WTC11 (cell line): ENCODE results near the gene KAZN. TPM values are rescaled to one million over a fixed set of nuclear protein-coding genes. Genes with fewer than 3 reads are reported as not detected.

Experiments used
- ATAC-seq: fragments of 200-7000 bp; cut with Tn5 transposase; 2 replicates; pipeline ENCODE4 v1.10.0; 2021; ENCODE audit warnings: mild to moderate bottlenecking, moderate library complexity
- CTCF ChIA-PET: fragments of 300-600 bp; sonication (Branson Sonifier 250); formaldehyde crosslinking; loops from one replicate; lab custom pipeline; 2021; ENCODE audit warnings: antibody characterized with exemption; lab: Charles Lee
- POLR2A ChIA-PET: fragments of 350-600 bp; sonication (Branson Sonifier 250); formaldehyde crosslinking; loops from one replicate; lab custom pipeline; 2021; ENCODE audit warnings: antibody characterized with exemption; lab: Charles Lee
- DNase-seq: peaks from one replicate; pipeline ENCODE4 v3.0.0; 2021; ENCODE audit warnings: low spot score
- H3K27ac Mint-ChIP-seq: 2 replicates; pipeline ENCODE4 v1.8.0; 2021; ENCODE audit warnings: mixed read lengths
- H3K27me3 Mint-ChIP-seq: 2 replicates; pipeline ENCODE4 v1.8.0; 2021; ENCODE audit warnings: low read depth, mild to moderate bottlenecking, moderate library complexity, mixed read lengths
- H3K36me3 Mint-ChIP-seq: 2 replicates; pipeline ENCODE4 v1.8.0; 2021; ENCODE audit warnings: mixed read lengths
- H3K4me1 Mint-ChIP-seq: 2 replicates; pipeline ENCODE4 v1.8.0; 2022; ENCODE audit warnings: mixed read lengths
- H3K4me3 Mint-ChIP-seq: 2 replicates; pipeline ENCODE4 v1.8.0; 2021; ENCODE audit warnings: mild to moderate bottlenecking, moderate library complexity, mixed read lengths
- H3K9me3 Mint-ChIP-seq: 2 replicates; pipeline ENCODE4 v1.8.0; 2021; ENCODE audit warnings: mixed read lengths
- ARID4B ChIP-seq: sonication (generic); formaldehyde crosslinking; IDR thresholded peaks from 2 replicates; pipeline ENCODE4 v1.8.0; 2023; ENCODE audit warnings: missing genetic modification reagents, mild to moderate bottlenecking, borderline replicate concordance
- IRF1 ChIP-seq: sonication (generic); formaldehyde crosslinking; IDR thresholded peaks from 2 replicates; pipeline ENCODE4 v1.8.0; 2023; ENCODE audit warnings: missing genetic modification reagents
- JAZF1 ChIP-seq: fragments of 250-450 bp; sonication (Bioruptor Pico); IDR thresholded peaks from 2 replicates; pipeline ENCODE4 v1.9.0; 2021; ENCODE audit warnings: moderate library complexity, mild to moderate bottlenecking, inconsistent platforms
- KAT7 ChIP-seq: sonication (generic); formaldehyde crosslinking; IDR thresholded peaks from 2 replicates; pipeline ENCODE4 v1.8.1; 2023; ENCODE audit warnings: missing genetic modification reagents, mild to moderate bottlenecking, borderline replicate concordance
- NFATC4 ChIP-seq: fragments of 250-450 bp; sonication (Bioruptor Pico); IDR thresholded peaks from 2 replicates; pipeline ENCODE4 v1.9.0; 2021; ENCODE audit warnings: mild to moderate bottlenecking
- NFE2L1 ChIP-seq: sonication (generic); formaldehyde crosslinking; IDR thresholded peaks from 2 replicates; pipeline ENCODE4 v1.8.1; 2023; ENCODE audit warnings: missing genetic modification reagents
- NR1H2 ChIP-seq: sonication (generic); formaldehyde crosslinking; IDR thresholded peaks from 2 replicates; pipeline ENCODE4 v1.9.0; 2021; ENCODE audit warnings: mild to moderate bottlenecking, moderate library complexity, missing genetic modification reagents
- NR3C1 ChIP-seq: sonication (generic); formaldehyde crosslinking; conservative IDR thresholded peaks from 2 replicates; pipeline ENCODE4 v1.8.1; 2023; ENCODE audit warnings: low read depth, mild to moderate bottlenecking, missing genetic modification reagents
- STAT6 ChIP-seq: sonication (generic); formaldehyde crosslinking; conservative IDR thresholded peaks from 2 replicates; pipeline ENCODE4 v1.8.1; 2023; ENCODE audit warnings: mild to moderate bottlenecking, low read depth, missing genetic modification reagents, moderate library complexity
- TEAD4 ChIP-seq: sonication (generic); formaldehyde crosslinking; IDR thresholded peaks from 2 replicates; pipeline ENCODE4 v1.8.0; 2022; ENCODE audit warnings: mild to moderate bottlenecking, missing genetic modification reagents
- ZBTB21 ChIP-seq: sonication (generic); formaldehyde crosslinking; IDR thresholded peaks from 2 replicates; pipeline ENCODE4 v1.8.1; 2023; ENCODE audit warnings: mild to moderate bottlenecking, missing genetic modification reagents, borderline replicate concordance
- ZBTB43 ChIP-seq: sonication (generic); formaldehyde crosslinking; IDR thresholded peaks from 2 replicates; pipeline ENCODE4 v1.8.1; 2023; ENCODE audit warnings: mild to moderate bottlenecking, missing genetic modification reagents
- ZNF121 ChIP-seq: sonication (generic); formaldehyde crosslinking; IDR thresholded peaks from 2 replicates; pipeline ENCODE4 v1.8.0; 2023; ENCODE audit warnings: missing genetic modification reagents
- ZNF281 ChIP-seq: sonication (generic); formaldehyde crosslinking; IDR thresholded peaks from 2 replicates; pipeline ENCODE4 v1.8.0; 2023; ENCODE audit warnings: mild to moderate bottlenecking, missing genetic modification reagents
- ZNF671 ChIP-seq: fragments of 250-450 bp; sonication (Bioruptor Pico); IDR thresholded peaks from 2 replicates; pipeline ENCODE4 v1.8.0; 2021; ENCODE audit warnings: mild to moderate bottlenecking
- total RNA-seq: library from RNA; stranded (reverse); gene quantifications from 3 replicates; pipeline ENCODE4 v1.2.3, GENCODE V29; 2021
- TF ChIP-seq, protein P1 (sequence below): sonication (generic); formaldehyde crosslinking; IDR thresholded peaks from 2 replicates; pipeline ENCODE4 v1.8.1; 2023; ENCODE audit warnings: mild to moderate bottlenecking, missing genetic modification reagents
- TF ChIP-seq, protein P2 (sequence below): sonication (generic); formaldehyde crosslinking; IDR thresholded peaks from 2 replicates; pipeline ENCODE4 v1.8.0; 2022; ENCODE audit warnings: mild to moderate bottlenecking, missing genetic modification reagents
- TF ChIP-seq, protein P3 (sequence below): sonication (generic); formaldehyde crosslinking; IDR thresholded peaks from 2 replicates; pipeline ENCODE4 v1.8.1; 2022; ENCODE audit warnings: mild to moderate bottlenecking, missing genetic modification reagents, moderate library complexity, borderline replicate concordance

KAZN gene
- total RNA-seq, 1 experiment from 2014 or later: 19.9 TPM

GRCh38 chr1:14791654-14792053, 193.2 kb downstream of the KAZN start:
- ChIA-PET POLR2A (interaction anchor here (0.8 kb wide), 1 partner anchor 99 kb away, joined by 3 read pairs; no protein-coding TSS in a partner anchor), CTCF (interaction anchor here (2.0 kb wide), 1 partner anchor 12 kb away, joined by 9 read pairs; no protein-coding TSS in a partner anchor)
- Mint-ChIP-seq H3K9me3 (no peaks in the 10 kb centered on the region), H3K27me3 (no peaks in the 10 kb centered on the region), H3K36me3 (no peaks in the 10 kb centered on the region), H3K27ac (no peak overlapping the region), H3K4me1 (peaks cover 29% of the 10 kb centered on the region), H3K4me3 (no peak overlapping the region)
- no peak for ATAC-seq
- no peak for DNase-seq
- no peak for TF ChIP-seq NR1H2
- no peak for TF ChIP-seq NFATC4 (CRISPR knock-in tag)
- TF ChIP-seq ZBTB21 (CRISPR knock-in tag): no peak
- no peak for TF ChIP-seq NFE2L1
- no peak for TF ChIP-seq ZNF281 (CRISPR knock-in tag)
- TF ChIP-seq, protein P1, sequence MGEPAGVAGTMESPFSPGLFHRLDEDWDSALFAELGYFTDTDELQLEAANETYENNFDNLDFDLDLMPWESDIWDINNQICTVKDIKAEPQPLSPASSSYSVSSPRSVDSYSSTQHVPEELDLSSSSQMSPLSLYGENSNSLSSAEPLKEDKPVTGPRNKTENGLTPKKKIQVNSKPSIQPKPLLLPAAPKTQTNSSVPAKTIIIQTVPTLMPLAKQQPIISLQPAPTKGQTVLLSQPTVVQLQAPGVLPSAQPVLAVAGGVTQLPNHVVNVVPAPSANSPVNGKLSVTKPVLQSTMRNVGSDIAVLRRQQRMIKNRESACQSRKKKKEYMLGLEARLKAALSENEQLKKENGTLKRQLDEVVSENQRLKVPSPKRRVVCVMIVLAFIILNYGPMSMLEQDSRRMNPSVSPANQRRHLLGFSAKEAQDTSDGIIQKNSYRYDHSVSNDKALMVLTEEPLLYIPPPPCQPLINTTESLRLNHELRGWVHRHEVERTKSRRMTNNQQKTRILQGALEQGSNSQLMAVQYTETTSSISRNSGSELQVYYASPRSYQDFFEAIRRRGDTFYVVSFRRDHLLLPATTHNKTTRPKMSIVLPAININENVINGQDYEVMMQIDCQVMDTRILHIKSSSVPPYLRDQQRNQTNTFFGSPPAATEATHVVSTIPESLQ (CRISPR knock-in tag): no peak
- TF ChIP-seq NR3C1: no peak
- TF ChIP-seq ZNF671 (CRISPR knock-in tag): no peak
- no peak for TF ChIP-seq STAT6
- TF ChIP-seq IRF1 (CRISPR knock-in tag): no peak
- no peak for TF ChIP-seq JAZF1 (CRISPR knock-in tag)
- no peak for TF ChIP-seq ZBTB43 (CRISPR knock-in tag)
- no peak for TF ChIP-seq ARID4B (CRISPR knock-in tag)
- TF ChIP-seq KAT7: no peak
- TF ChIP-seq, protein P2, sequence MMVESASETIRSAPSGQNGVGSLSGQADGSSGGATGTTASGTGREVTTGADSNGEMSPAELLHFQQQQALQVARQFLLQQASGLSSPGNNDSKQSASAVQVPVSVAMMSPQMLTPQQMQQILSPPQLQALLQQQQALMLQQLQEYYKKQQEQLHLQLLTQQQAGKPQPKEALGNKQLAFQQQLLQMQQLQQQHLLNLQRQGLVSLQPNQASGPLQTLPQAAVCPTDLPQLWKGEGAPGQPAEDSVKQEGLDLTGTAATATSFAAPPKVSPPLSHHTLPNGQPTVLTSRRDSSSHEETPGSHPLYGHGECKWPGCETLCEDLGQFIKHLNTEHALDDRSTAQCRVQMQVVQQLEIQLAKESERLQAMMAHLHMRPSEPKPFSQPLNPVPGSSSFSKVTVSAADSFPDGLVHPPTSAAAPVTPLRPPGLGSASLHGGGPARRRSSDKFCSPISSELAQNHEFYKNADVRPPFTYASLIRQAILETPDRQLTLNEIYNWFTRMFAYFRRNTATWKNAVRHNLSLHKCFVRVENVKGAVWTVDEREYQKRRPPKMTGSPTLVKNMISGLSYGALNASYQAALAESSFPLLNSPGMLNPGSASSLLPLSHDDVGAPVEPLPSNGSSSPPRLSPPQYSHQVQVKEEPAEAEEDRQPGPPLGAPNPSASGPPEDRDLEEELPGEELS (CRISPR knock-in tag): no peak
- TF ChIP-seq, protein P3, sequence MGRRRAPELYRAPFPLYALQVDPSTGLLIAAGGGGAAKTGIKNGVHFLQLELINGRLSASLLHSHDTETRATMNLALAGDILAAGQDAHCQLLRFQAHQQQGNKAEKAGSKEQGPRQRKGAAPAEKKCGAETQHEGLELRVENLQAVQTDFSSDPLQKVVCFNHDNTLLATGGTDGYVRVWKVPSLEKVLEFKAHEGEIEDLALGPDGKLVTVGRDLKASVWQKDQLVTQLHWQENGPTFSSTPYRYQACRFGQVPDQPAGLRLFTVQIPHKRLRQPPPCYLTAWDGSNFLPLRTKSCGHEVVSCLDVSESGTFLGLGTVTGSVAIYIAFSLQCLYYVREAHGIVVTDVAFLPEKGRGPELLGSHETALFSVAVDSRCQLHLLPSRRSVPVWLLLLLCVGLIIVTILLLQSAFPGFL (CRISPR knock-in tag): no peak
- no peak for TF ChIP-seq TEAD4
- TF ChIP-seq ZNF121 (CRISPR knock-in tag): no peak
